SH-SY5Y (cell line): ENCODE results near the gene SDF2.

Experiments used
- GATA2 ChIP-seq: IDR thresholded peaks from 2 replicates; pipeline ENCODE4 v1.6.1; 2011; ENCODE audit warnings: mild to moderate bottlenecking, low read depth, low read length
- GATA3 ChIP-seq: IDR thresholded peaks from 2 replicates; pipeline ENCODE4 v1.6.1; 2011; ENCODE audit warnings: low read depth, mild to moderate bottlenecking, low read length, moderate library complexity

DNA sequence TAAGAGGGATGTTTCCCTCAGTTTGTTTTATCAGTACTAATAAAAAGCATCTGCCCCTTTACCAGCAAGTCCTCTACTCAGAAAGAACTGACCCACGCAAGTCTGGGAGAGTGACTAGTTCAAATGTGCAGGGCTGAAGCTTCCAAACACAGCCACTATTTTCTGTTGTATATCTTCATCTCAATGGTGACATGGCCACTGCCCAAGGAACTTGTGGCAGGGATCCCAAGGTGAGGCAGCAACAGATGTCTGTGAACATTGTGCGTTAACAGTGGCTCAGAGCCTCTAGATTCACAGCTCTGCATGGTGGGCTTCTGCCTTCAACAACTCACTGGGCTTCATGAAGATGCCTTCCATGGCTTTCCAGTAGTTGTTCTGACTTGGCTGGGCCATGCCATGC lies 13.0 kb downstream of the SDF2 start:
- no peak for TF ChIP-seq GATA3
- no peak for TF ChIP-seq GATA2
